HG03095 (cell line): Measurements from ENCODE around the gene CLEC18A.
"Not testable (repeated sequence)": the region's sequence is repeated elsewhere in the genome, so short reads cannot be mapped to it uniquely, and the experiment has no call there.

Source experiments
- ATAC-seq: cut with Tn5 transposase; IDR thresholded peaks from one replicate; pipeline ENCODE4 v1.9.1; 2021; ENCODE audit warnings: moderate library complexity; ENCODE audit not compliant: unreplicated experiment

The CLEC18A gene

GRCh38 chr16:69950411-69950810 lies 723 bp upstream of the CLEC18A start:
- ATAC-seq = not testable (repeated sequence)

GRCh38 chr16:69951672-69952031 lies 518 bp downstream of the CLEC18A start:
- ATAC-seq = not testable (repeated sequence)

- not testable (repeated sequence) for ATAC-seq
Measured at GRCh38 chr16:69952116-69952515, 982 bp downstream of the CLEC18A start.

GRCh38 chr16:69952572-69953355 lies 1.6 kb downstream of the CLEC18A start:
- ATAC-seq = not testable (repeated sequence)

GRCh38 chr16:69954241-69954640 lies 3.1 kb downstream of the CLEC18A start:
- not testable (repeated sequence) for ATAC-seq

GRCh38 chr16:69963312-69963711 lies 12.2 kb downstream of the CLEC18A start:
- ATAC-seq = not testable (repeated sequence)

- ATAC-seq = not testable (repeated sequence)
Measured at GRCh38 chr16:69964960-69965660, 14.0 kb downstream of the CLEC18A start.

- not testable (repeated sequence) for ATAC-seq
Measured at GRCh38 chr16:69965661-69966054, 14.5 kb downstream of the CLEC18A start.

- not testable (repeated sequence) for ATAC-seq
Measured at GRCh38 chr16:69967688-69968087, 16.6 kb downstream of the CLEC18A start.

- ATAC-seq = not testable (repeated sequence)
Measured at GRCh38 chr16:69968125-69968524, 17.0 kb downstream of the CLEC18A start.

GRCh38 chr16:69969657-69970056 lies 18.5 kb downstream of the CLEC18A start:
- ATAC-seq = not testable (repeated sequence)

GRCh38 chr16:69972120-69972519 lies 21.0 kb downstream of the CLEC18A start:
- ATAC-seq = not testable (repeated sequence)

GRCh38 chr16:69972935-69973334 lies 21.8 kb downstream of the CLEC18A start:
- ATAC-seq = not testable (repeated sequence)

GRCh38 chr16:69985196-69985595 lies 34.1 kb downstream of the CLEC18A start:
- not testable (repeated sequence) for ATAC-seq

- ATAC-seq = not testable (repeated sequence)
Measured at GRCh38 chr16:69997956-69998355, 46.8 kb downstream of the CLEC18A start.

GRCh38 chr16:69999801-70000200 lies 48.7 kb downstream of the CLEC18A start:
- ATAC-seq = not testable (repeated sequence)

GRCh38 chr16:70003511-70003910 lies 52.4 kb downstream of the CLEC18A start:
- ATAC-seq = not testable (repeated sequence)

- ATAC-seq = not testable (repeated sequence)
Measured at GRCh38 chr16:70008604-70009003, 57.5 kb downstream of the CLEC18A start.

GRCh38 chr16:70010615-70011014 lies 59.5 kb downstream of the CLEC18A start:
- ATAC-seq = not testable (repeated sequence)

GRCh38 chr16:70011120-70011519 lies 60.0 kb downstream of the CLEC18A start:
- not testable (repeated sequence) for ATAC-seq

GRCh38 chr16:70012354-70012753 lies 61.2 kb downstream of the CLEC18A start:
- ATAC-seq = not testable (repeated sequence)

GRCh38 chr16:70012951-70013350 lies 61.8 kb downstream of the CLEC18A start:
- not testable (repeated sequence) for ATAC-seq
